MM.1S (cell line): ENCODE data around the gene NCLN.

Experiments
- DNase-seq: peaks from one replicate; pipeline ENCODE4 v3.0.0-alpha.2; 2015
- H2AFZ ChIP-seq: fragments of 300-600 bp; sonication (generic); 2 replicates; pipeline ENCODE4 v1.6.0; 2016; ENCODE audit warnings: antibody characterized with exemption, low read length
- H3F3A ChIP-seq: fragments of 300-600 bp; sonication (generic); 2 replicates; pipeline ENCODE4 v1.6.1; 2016; ENCODE audit warnings: mild to moderate bottlenecking, antibody characterized with exemption, low read length, moderate library complexity, mixed read lengths; ENCODE audit not compliant: insufficient read depth
- H3K27ac ChIP-seq: fragments of 300-600 bp; sonication (generic); 2 replicates; pipeline ENCODE4 v1.5.1; 2016; ENCODE audit warnings: mild to moderate bottlenecking, low read length
- H3K27me3 ChIP-seq: fragments of 300-600 bp; sonication (generic); replicated peaks from 2 replicates; pipeline ENCODE4 v1.6.0; 2016; ENCODE audit warnings: low read length; ENCODE audit not compliant: insufficient read depth
- H3K36me3 ChIP-seq: fragments of 300-600 bp; sonication (generic); replicated peaks from 2 replicates; pipeline ENCODE4 v1.6.1; 2016; ENCODE audit warnings: mild to moderate bottlenecking, low read length, mixed read lengths; ENCODE audit not compliant: insufficient read depth
- H3K4me1 ChIP-seq: fragments of 300-600 bp; sonication (generic); 2 replicates; pipeline ENCODE4 v1.6.1; 2016; ENCODE audit warnings: low read length, mixed read lengths
- H3K4me2 ChIP-seq: fragments of 300-600 bp; sonication (generic); 2 replicates; pipeline ENCODE4 v1.6.0; 2016; ENCODE audit warnings: low read depth, low read length
- H3K4me3 ChIP-seq: fragments of 300-600 bp; sonication (generic); 2 replicates; pipeline ENCODE4 v1.5.1; 2016; ENCODE audit warnings: low read length, mixed read lengths
- H3K79me2 ChIP-seq: fragments of 300-600 bp; sonication (generic); 2 replicates; pipeline ENCODE4 v1.6.1; 2016; ENCODE audit warnings: mixed run types, low read length, mixed read lengths
- H3K9ac ChIP-seq: fragments of 300-600 bp; sonication (generic); 2 replicates; pipeline ENCODE4 v1.6.1; 2016; ENCODE audit warnings: low read length, mixed read lengths
- H3K9me2 ChIP-seq: fragments of 300-600 bp; sonication (generic); replicated peaks from 2 replicates; pipeline ENCODE4 v1.6.1; 2016; ENCODE audit warnings: mild to moderate bottlenecking, low read length, mixed read lengths; ENCODE audit not compliant: insufficient read depth
- H3K9me3 ChIP-seq: fragments of 300-600 bp; sonication (generic); replicated peaks from 2 replicates; pipeline ENCODE4 v1.6.1; 2016; ENCODE audit warnings: mild to moderate bottlenecking, low read length, mixed read lengths; ENCODE audit not compliant: insufficient read depth
- H4K20me1 ChIP-seq: fragments of 300-600 bp; sonication (generic); 2 replicates; pipeline ENCODE4 v1.6.1; 2016; ENCODE audit warnings: mild to moderate bottlenecking, low read length, moderate library complexity, mixed read lengths; ENCODE audit not compliant: insufficient read depth
- EZH2 ChIP-seq: fragments of 300-600 bp; sonication (generic); optimal IDR thresholded peaks from 2 replicates; pipeline ENCODE3; 2017; ENCODE audit warnings: low read depth, mild to moderate bottlenecking, antibody characterized with exemption, low read length, mixed read lengths
- EZH2phosphoT487 ChIP-seq: fragments of 300-600 bp; sonication (generic); IDR thresholded peaks from 2 replicates; pipeline ENCODE4 v1.6.1; 2018; ENCODE audit warnings: antibody characterized with exemption, low read length
- TF ChIP-seq, protein P1 (sequence below): fragments of 300-600 bp; sonication (generic); IDR thresholded peaks from 2 replicates; pipeline ENCODE4 v1.5.1; 2016; ENCODE audit warnings: antibody characterized with exemption, low read length, mixed read lengths

NCLN gene

DNA sequence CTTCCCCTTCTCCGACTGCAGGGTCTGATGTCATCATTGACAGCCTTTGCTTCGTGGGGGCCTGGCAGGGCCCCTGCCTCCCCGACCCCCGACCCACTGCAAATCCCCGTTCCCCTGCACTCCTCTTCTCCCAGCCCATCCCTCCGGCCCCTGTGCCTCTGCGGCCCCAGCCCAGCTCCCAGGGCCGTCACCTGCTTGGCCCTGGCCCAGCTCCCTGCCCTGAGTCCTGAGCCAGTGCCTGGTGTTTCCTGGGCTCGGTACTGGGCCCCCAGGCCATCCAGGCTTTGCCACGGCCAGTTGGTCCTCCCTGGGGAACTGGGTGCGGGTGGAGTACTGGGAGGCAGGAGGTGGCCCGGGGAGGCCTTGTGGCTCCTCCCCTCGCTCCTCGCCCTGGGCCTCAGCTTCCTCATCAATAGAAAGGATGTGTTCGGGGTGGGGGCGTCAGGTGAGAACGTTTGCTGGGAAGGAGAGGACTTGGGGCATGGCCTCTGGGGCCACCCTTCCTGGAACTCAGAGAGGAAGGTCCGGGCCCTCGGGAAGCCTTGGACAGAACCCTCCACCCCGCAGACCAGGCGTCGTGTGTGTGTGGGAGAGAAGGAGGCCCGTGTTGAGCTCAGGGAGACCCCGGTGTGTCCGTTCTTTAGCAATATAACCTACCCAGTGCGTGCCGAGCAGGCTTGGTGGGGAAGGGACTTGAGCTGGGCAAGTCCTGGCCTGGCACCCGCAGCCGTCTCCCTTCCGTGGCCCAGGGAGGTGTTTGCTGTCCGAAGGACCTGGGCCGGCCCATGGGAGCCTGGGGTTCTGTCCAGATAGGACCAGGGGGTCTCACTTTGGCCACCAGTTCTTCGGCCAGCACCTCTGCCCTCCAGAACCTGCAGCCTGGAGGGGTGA, 22.8 kb downstream of the NCLN start:
- H2AFZ ChIP-seq = no peak overlapping the region
- H3K27me3 ChIP-seq = no peaks in the 10 kb centered on the region
- no peaks in the 10 kb centered on the region for H3K4me1 ChIP-seq
- no peak overlapping the region for H3K4me2 ChIP-seq
- no peak overlapping the region for H3K27ac ChIP-seq
- no peak overlapping the region for H3K4me3 ChIP-seq
- H3F3A ChIP-seq = no peaks in the 10 kb centered on the region
- no peak overlapping the region for H3K9ac ChIP-seq
- H3K9me2 ChIP-seq = no peaks in the 10 kb centered on the region
- no peaks in the 10 kb centered on the region for H3K9me3 ChIP-seq
- H3K79me2 ChIP-seq = no peaks in the 10 kb centered on the region
- no peak for TF ChIP-seq EZH2
- TF ChIP-seq, protein P1, sequence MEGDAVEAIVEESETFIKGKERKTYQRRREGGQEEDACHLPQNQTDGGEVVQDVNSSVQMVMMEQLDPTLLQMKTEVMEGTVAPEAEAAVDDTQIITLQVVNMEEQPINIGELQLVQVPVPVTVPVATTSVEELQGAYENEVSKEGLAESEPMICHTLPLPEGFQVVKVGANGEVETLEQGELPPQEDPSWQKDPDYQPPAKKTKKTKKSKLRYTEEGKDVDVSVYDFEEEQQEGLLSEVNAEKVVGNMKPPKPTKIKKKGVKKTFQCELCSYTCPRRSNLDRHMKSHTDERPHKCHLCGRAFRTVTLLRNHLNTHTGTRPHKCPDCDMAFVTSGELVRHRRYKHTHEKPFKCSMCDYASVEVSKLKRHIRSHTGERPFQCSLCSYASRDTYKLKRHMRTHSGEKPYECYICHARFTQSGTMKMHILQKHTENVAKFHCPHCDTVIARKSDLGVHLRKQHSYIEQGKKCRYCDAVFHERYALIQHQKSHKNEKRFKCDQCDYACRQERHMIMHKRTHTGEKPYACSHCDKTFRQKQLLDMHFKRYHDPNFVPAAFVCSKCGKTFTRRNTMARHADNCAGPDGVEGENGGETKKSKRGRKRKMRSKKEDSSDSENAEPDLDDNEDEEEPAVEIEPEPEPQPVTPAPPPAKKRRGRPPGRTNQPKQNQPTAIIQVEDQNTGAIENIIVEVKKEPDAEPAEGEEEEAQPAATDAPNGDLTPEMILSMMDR = no peak
- no peak for TF ChIP-seq EZH2phosphoT487
- H3K36me3 ChIP-seq = no peaks in the 10 kb centered on the region
- no peak for DNase-seq
- no peaks in the 10 kb centered on the region for H4K20me1 ChIP-seq

DNA sequence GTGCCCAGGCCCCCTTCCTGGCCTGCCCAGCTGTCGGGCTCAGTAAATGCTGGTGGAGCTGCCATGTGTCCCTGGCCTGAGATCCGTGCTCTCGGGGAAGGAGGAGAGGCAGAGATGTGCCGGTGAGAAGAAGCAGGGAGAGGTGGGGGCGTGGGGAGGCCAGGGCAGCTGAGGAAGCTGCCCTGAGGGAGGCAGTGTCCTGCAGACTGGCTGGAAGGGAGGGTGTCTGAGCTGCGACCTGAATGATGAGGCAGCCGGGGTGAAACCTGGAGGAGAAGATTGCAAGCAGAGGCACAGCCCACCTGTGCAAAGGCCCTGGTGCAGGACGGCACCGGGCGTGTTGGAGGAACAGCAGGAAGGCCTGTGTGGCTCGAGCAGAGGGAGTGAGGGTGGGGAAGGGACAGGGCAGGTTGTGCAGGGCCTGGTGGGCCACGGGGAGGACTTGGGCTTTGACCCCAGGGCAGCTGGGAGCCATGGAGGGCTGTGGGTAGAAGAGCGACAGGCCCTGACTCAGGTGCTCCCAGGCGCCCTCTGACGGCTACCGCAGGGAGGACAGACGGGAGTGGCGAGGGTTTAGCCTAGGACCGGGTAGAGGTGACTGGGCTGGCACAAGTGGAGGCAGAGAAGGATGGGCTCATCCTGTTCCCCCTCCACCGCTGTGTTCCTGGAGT, 24.8 kb downstream of the NCLN start:
- no peaks in the 10 kb centered on the region for H3F3A ChIP-seq
- H2AFZ ChIP-seq = no peak overlapping the region
- TF ChIP-seq, protein P1 = peak; percentile 77
- TF ChIP-seq EZH2 (no peak), EZH2phosphoT487 (no peak)
- H3K9me2 ChIP-seq = no peaks in the 10 kb centered on the region
- no peaks in the 10 kb centered on the region for H3K79me2 ChIP-seq
- no peaks in the 10 kb centered on the region for H3K9me3 ChIP-seq
- H3K9ac ChIP-seq = no peak overlapping the region
- peak; percentile 40 for DNase-seq
- H3K4me3 ChIP-seq = no peak overlapping the region
- H3K27me3 ChIP-seq = 0 out of 2 replicates have a peak, but pooled peaks cover 3% of the 10 kb centered on the region
- no peaks in the 10 kb centered on the region for H4K20me1 ChIP-seq
- H3K4me2 ChIP-seq = no peak overlapping the region
- H3K4me1 ChIP-seq = no peaks in the 10 kb centered on the region
- no peak overlapping the region for H3K27ac ChIP-seq
- no peaks in the 10 kb centered on the region for H3K36me3 ChIP-seq

DNA sequence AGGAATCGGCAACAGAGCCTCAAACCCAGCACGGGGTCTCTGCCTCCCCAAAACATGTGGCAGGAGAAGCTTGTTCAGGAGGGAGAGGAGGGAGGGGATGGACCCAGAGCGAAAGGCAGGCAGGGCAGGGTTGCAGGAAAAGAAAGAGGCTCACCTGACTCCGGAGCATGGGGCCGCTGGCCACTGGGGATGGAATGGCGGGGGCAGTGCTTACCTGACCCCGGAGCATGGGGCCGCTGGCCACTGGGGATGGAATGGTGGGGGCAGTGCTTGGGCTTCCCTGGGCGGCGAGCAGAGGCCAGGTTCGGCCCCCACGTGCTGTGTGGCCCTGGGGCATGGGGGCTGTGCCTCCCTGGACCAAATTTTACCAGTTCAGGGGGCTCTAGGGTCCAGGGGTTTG, 25.5 kb downstream of the NCLN start:
- Histone ChIP-seq H3K79me2 (no peaks in the 10 kb centered on the region), H3K4me1 (no peaks in the 10 kb centered on the region), H3K4me2 (no peak overlapping the region), H3K27ac (no peak overlapping the region), H3F3A (no peaks in the 10 kb centered on the region), H3K4me3 (no peak overlapping the region), H3K27me3 (0 out of 2 replicates have a peak, but pooled peaks cover 4% of the 10 kb centered on the region), H2AFZ (no peak overlapping the region), H3K9me2 (no peaks in the 10 kb centered on the region), H3K9ac (no peak overlapping the region), H4K20me1 (no peaks in the 10 kb centered on the region), H3K36me3 (no peaks in the 10 kb centered on the region), H3K9me3 (no peaks in the 10 kb centered on the region)
- TF ChIP-seq EZH2 = no peak
- no peak for TF ChIP-seq EZH2phosphoT487
- TF ChIP-seq, protein P1 = no peak
- no peak for DNase-seq
